ENCODE measurements around the gene MAG.

Gene MAG

GRCh38 chr19:35294328-35294727 lies 2.4 kb downstream of the MAG start:
- Histone ChIP-seq H3K4me3 (ENCODE audit: low read depth, low read length) (no peak overlapping the region), H3K4me1 (ENCODE audit: control insufficient read depth, insufficient read depth, low read length) (peaks cover 3% of the 10 kb centered on the region), H3K9me3 (ENCODE audit: control insufficient read depth, insufficient read depth, low read depth, low read length) (no peaks in the 10 kb centered on the region), H3K36me3 (ENCODE audit: control insufficient read depth in 2 of 2, insufficient read depth in 1 of 2, low read length in 2 of 2) (no peaks in the 10 kb centered on the region; a peak in 1 of 3 replicates), H3K27ac (ENCODE audit: extremely low read depth, low read depth, low read length) (no peak overlapping the region)
- ChIA-PET CTCF (interaction anchor here (1.4 kb wide), 1 partner anchor 59 kb away, joined by 5 read pairs; no protein-coding TSS in a partner anchor), POLR2A (no interaction called here)
- 0 out of 2 replicates have a peak, but pooled peaks have one; percentile 14 for TF ChIP-seq SP7 (tag by site-specific recombination; IDR thresholded peaks at IDR 0.05)
- TF ChIP-seq ZNF777 (tag by site-specific recombination; IDR thresholded peaks at IDR 0.05; ENCODE audit: borderline replicate concordance): 0 out of 2 replicates have a peak, but pooled peaks have one; percentile 25
- TF ChIP-seq ZBTB17 (tag by site-specific recombination; IDR thresholded peaks at IDR 0.05): peak; percentile 15
- no peak for TF ChIP-seq ZNF518A (tag by site-specific recombination; conservative IDR thresholded peaks at IDR 0.05; ENCODE audit: low read depth)

GRCh38 chr19:35294859-35295791 lies 3.2 kb downstream of the MAG start:
- Histone ChIP-seq H3K9me3 (ENCODE audit: control insufficient read depth, insufficient read depth, low read depth, low read length) (no peaks in the 10 kb centered on the region), H3K4me1 (ENCODE audit: control insufficient read depth, insufficient read depth, low read length) (peaks cover 3% of the 10 kb centered on the region; the same call in 1 of the 2 replicates), H3K4me3 (ENCODE audit: low read depth, low read length) (no peak overlapping the region), H3K36me3 (ENCODE audit: control insufficient read depth in 2 of 2, insufficient read depth in 1 of 2, low read length in 2 of 2) (no peaks in the 10 kb centered on the region; a peak in 1 of 3 replicates), H3K27ac (ENCODE audit: extremely low read depth, low read depth, low read length) (no peak overlapping the region)
- CTCF ChIA-PET: interaction anchor here (0.5 to 1.4 kb wide), 6 partner anchors 24 to 648 kb away, joined by 3 to 8 read pairs (median 3); no protein-coding TSS in a partner anchor
- POLR2A ChIA-PET: no interaction called here
- TF ChIP-seq ZBTB6 (tag by site-specific recombination; IDR thresholded peaks at IDR 0.05) (no peak), PRDM10 (tag by site-specific recombination; IDR thresholded peaks at IDR 0.05) (0 out of 2 replicates have a peak, but pooled peaks have one; percentile 40), GLIS2 (tag by site-specific recombination; IDR thresholded peaks at IDR 0.05) (peak; percentile 15; the same call in 1 of the 2 replicates), SP2 (tag by site-specific recombination; IDR thresholded peaks at IDR 0.05) (no peak), SP3 (tag by site-specific recombination; IDR thresholded peaks at IDR 0.05) (no peak), ZNF121 (tag by site-specific recombination; IDR thresholded peaks at IDR 0.05) (peak; percentile 94), ZBTB17 (tag by site-specific recombination; IDR thresholded peaks at IDR 0.05) (peak; percentile 37; the same call in 1 of the 2 replicates)
